Hepatocyte (in vitro differentiated cells): ENCODE data around the gene LRRC47.

Source experiments
- CTCF ChIP-seq: fragments of 200-600 bp; sonication (generic); IDR thresholded peaks from 2 replicates; pipeline ENCODE4 v1.5.1; 2016; ENCODE audit warnings: antibody characterized with exemption, mild to moderate bottlenecking; ENCODE audit not compliant: poor library complexity
- EZH2 ChIP-seq: fragments of 200-600 bp; sonication (generic); IDR thresholded peaks from 2 replicates; pipeline ENCODE4 v1.6.1; 2016; ENCODE audit warnings: antibody characterized with exemption, mild to moderate bottlenecking, borderline replicate concordance

- TF ChIP-seq CTCF: no peak
- TF ChIP-seq EZH2: no peak
Measured at GRCh38 chr1:3741566-3742438, 54.5 kb downstream of the LRRC47 start.
